GM12878 (cell line): ENCODE measurements around the gene CD248. TPM values are rescaled to one million over a fixed set of nuclear protein-coding genes. Genes with fewer than 3 reads are reported as not detected.

ENCODE experiments used
- ATAC-seq: fragments of 200-7000 bp; cut with Tn5 transposase; 3 replicates; pipeline ENCODE4 v1.9.1; 2020; ENCODE audit warnings: mild to moderate bottlenecking, moderate library complexity
- BruUV-seq: library from RNA; stranded (reverse); fragments of 400-500 nt; replicated peaks from 2 replicates; lab custom pipeline; 2021; lab: Mats Ljungman, UMichigan
- CTCF ChIA-PET: fragments of 300-600 bp; sonication (Branson Sonifier 250); formaldehyde crosslinking; extraction: SDS; loops from one replicate; lab custom pipeline; 2021; ENCODE audit warnings: inconsistent platforms; lab: Yijun Ruan, JAX
- POLR2A ChIA-PET: fragments of 350-600 bp; formaldehyde crosslinking; extraction: SDS; loops from one replicate; lab custom pipeline; 2021; ENCODE audit warnings: inconsistent platforms; lab: Charles Lee
- RAD21 ChIA-PET: fragments of 300-600 bp; sonication (Branson Sonifier 250); formaldehyde crosslinking; loops from one replicate; lab custom pipeline; 2023; ENCODE audit warnings: antibody characterized with exemption; ENCODE audit not compliant: unreplicated experiment; lab: Charles Lee
- SMC1A ChIA-PET: fragments of 300-600 bp; sonication (Branson Sonifier 250); formaldehyde crosslinking; loops from one replicate; lab custom pipeline; 2023; ENCODE audit not compliant: unreplicated experiment, uncharacterized antibody; lab: Charles Lee
- DNase-seq: peaks from one replicate; pipeline ENCODE4 v3.0.0-alpha.2; 2011; ENCODE audit warnings: low read depth, low spot score
- FAIRE-seq: peaks from 3 replicates; lab custom pipeline; 2011; peaks lifted over from hg19 to GRCh38; lab: Jason Lieb, UNC
- H2AFZ ChIP-seq: 2 replicates; pipeline ENCODE4 v1.6.0; 2011; ENCODE audit warnings: low read depth, low read length, control low read depth; ENCODE audit not compliant: control insufficient read depth
- H3K27ac ChIP-seq: 2 replicates; pipeline ENCODE4 v1.5.1; 2011; ENCODE audit warnings: control low read depth; ENCODE audit not compliant: control insufficient read depth, insufficient read depth
- H3K27me3 ChIP-seq, 2 experiments: replicated peaks in 1 of 2; 2 replicates each; pipeline versions ENCODE4 v1.6.0 to v1.6.1; 2011; ENCODE audit warnings: low read length in 1 of 2; ENCODE audit not compliant: control insufficient read depth in 2 of 2, insufficient read depth in 2 of 2
- H3K36me3 ChIP-seq, 2 experiments: 2 replicates each; pipeline ENCODE4 v1.5.1; 2011; ENCODE audit warnings: low read length in 1 of 2; ENCODE audit not compliant: control insufficient read depth in 2 of 2, insufficient read depth in 2 of 2
- H3K4me1 ChIP-seq: 2 replicates; pipeline ENCODE4 v1.6.1; 2011; ENCODE audit warnings: mild to moderate bottlenecking, low read length, moderate library complexity, mixed read lengths; ENCODE audit not compliant: control insufficient read depth, insufficient read depth
- H3K4me2 ChIP-seq: 2 replicates; pipeline ENCODE4 v1.6.0; 2011; ENCODE audit warnings: control low read depth; ENCODE audit not compliant: control insufficient read depth, insufficient read depth
- H3K4me3 ChIP-seq: fragments of 200-600 bp; sonication (generic); 2 replicates; pipeline ENCODE4 v1.5.1; 2016
- H3K79me2 ChIP-seq: 2 replicates; pipeline ENCODE4 v1.6.0; 2011; ENCODE audit warnings: low read length; ENCODE audit not compliant: control insufficient read depth, insufficient read depth
- H3K9ac ChIP-seq: 2 replicates; pipeline ENCODE4 v1.8.0; 2011; ENCODE audit warnings: low read length, control low read depth, mixed read lengths; ENCODE audit not compliant: control insufficient read depth, insufficient read depth
- H3K9me3 ChIP-seq: replicated peaks from 3 replicates; pipeline ENCODE4 v1.5.1; 2011; ENCODE audit warnings: mild to moderate bottlenecking, low read length; ENCODE audit not compliant: control insufficient read depth, insufficient read depth
- H4K20me1 ChIP-seq: 2 replicates; pipeline ENCODE4 v1.6.0; 2011; ENCODE audit not compliant: control insufficient read depth, insufficient read depth
- MEF2B ChIP-seq: fragments of 450-650 bp; IDR thresholded peaks from 2 replicates; pipeline ENCODE4 v1.6.1; 2018; ENCODE audit warnings: mild to moderate bottlenecking, moderate library complexity; ENCODE audit not compliant: partially characterized antibody, poor library complexity, severe bottlenecking
- NBN ChIP-seq: fragments of 450-650 bp; IDR thresholded peaks from 2 replicates; pipeline ENCODE4 v1.6.1; 2016
- PKNOX1 ChIP-seq: fragments of 450-650 bp; IDR thresholded peaks from 2 replicates; pipeline ENCODE4 v1.6.1; 2016; ENCODE audit warnings: mild to moderate bottlenecking
- SKIL ChIP-seq: fragments of 450-650 bp; IDR thresholded peaks from 2 replicates; pipeline ENCODE4 v1.6.1; 2017; ENCODE audit warnings: mild to moderate bottlenecking, low read depth, inconsistent platforms; ENCODE audit not compliant: poor library complexity, severe bottlenecking
- SMARCA5 ChIP-seq: fragments of 450-650 bp; IDR thresholded peaks from 2 replicates; pipeline ENCODE4 v1.6.1; 2017; ENCODE audit warnings: mild to moderate bottlenecking
- WGBS: methylation state at CpG from one replicate; pipeline ENCODE4 v1.1.6; 2016; ENCODE audit warnings: low lambda C conversion rate; ENCODE audit not compliant: insufficient replicate concordance, insufficient coverage; ENCODE audit errors: missing lambda C conversion rate; 5-methylcytosine and 5-hydroxymethylcytosine counted together
- in situ Hi-C: fragments of 300-500 bp; cut with MboI; formaldehyde crosslinking; loops from 9 replicates; pipeline ENCODE4 v1.14.3; 2018; ENCODE audit warnings: mixed read lengths
- intact Hi-C: fragments of 100-400 bp; cut with micrococcal nuclease; formaldehyde crosslinking; loops from one replicate; pipeline ENCODE4 v1.14.2; 2022; ENCODE audit not compliant: unreplicated experiment
- polyA plus RNA-seq, 11 experiments: library from polyadenylated mRNA; depleted of rRNA in 4 of 11; unstranded in 6 of 11; stranded (reverse) in 5 of 11; fragments of >200 nt; fragmentation: Nextera tagmentation in 4 of 11; fragmentation: Illumina TruSeq in 1 of 11; extraction: Ambion mirVana in 4 of 11; extraction: Trizol in 1 of 11; gene quantifications; 1 replicate in 1 of 11; 2 replicates in 10 of 11; pipeline versions ENCODE4 v1.2.1 to v1.2.3, GENCODE V29; 2011 to 2016; ENCODE audit warnings: inconsistent platforms in 2 of 11, missing spikeins in 2 of 11, low read depth in 1 of 11
- total RNA-seq, 4 experiments: library from RNA; depleted of rRNA in 3 of 4; stranded (reverse); fragments of >200 nt in 3 of 4; fragmentation: Illumina TruSeq in 1 of 4; extraction: Trizol in 1 of 4; gene quantifications; 2 replicates each; pipeline versions ENCODE4 v1.2.1 to v1.2.3, GENCODE V29; 2013 to 2021

The CD248 gene
- total and polyA plus RNA-seq, 10 of the 15 experiments (the other 5 are each of a cell fraction or from before 2014, with no cell fraction given): 0.10 to 0.21 (median 0.20) TPM; not detected in 7

- FAIRE-seq (no peak), DNase-seq (no peak), ATAC-seq (peak; percentile 3; the same call in 2 of the 3 replicates)
- no peaks in the 10 kb centered on the region for H4K20me1 ChIP-seq
- H3K9ac ChIP-seq: no peak overlapping the region
- RAD21 ChIA-PET: interaction anchor here (0.8 to 3.6 kb wide), 7 partner anchors 10 to 76 kb away, joined by 3 to 49 read pairs (median 4); partner anchors contain the start of genes B4GAT1 and YIF1A
- H3K4me1 ChIP-seq: peaks cover 21% of the 10 kb centered on the region
- in situ Hi-C loops (no loop called here), intact Hi-C loops (no loop called here)
- POLR2A ChIA-PET: interaction anchor here (1.2 to 2.3 kb wide), 3 partner anchors 11 to 46 kb away, joined by 5 to 16 read pairs (median 15); partner anchors contain the start of genes BRMS1 and YIF1A
- H3K4me3 ChIP-seq: no peak overlapping the region
- no peak overlapping the region for H2AFZ ChIP-seq
- H3K27ac ChIP-seq: no peak overlapping the region
- H3K27me3 ChIP-seq: no peaks in the 10 kb centered on the region
- no peak for TF ChIP-seq NBN
- TF ChIP-seq SMARCA5: peak; percentile 50; the same call in 1 of the 2 replicates
- peak; percentile 14 for TF ChIP-seq MEF2B
- no peak for TF ChIP-seq SKIL
- TF ChIP-seq PKNOX1: no peak
- no TSS peak for BruUV-seq
- SMC1A ChIA-PET: interaction anchor here (0.8 to 2.2 kb wide), 4 partner anchors 9 to 52 kb away, joined by 3 to 16 read pairs (median 6); no protein-coding TSS in a partner anchor
- WGBS: 61% methylated on average over 38 of the region's 42 CpGs
- peaks cover 0 to 6% of the 10 kb centered on the region in 2 experiments; a peak in 3 of 4 replicates for H3K36me3 ChIP-seq
- CTCF ChIA-PET: interaction anchor here (0.7 to 2.6 kb wide), 7 partner anchors 11 to 112 kb away, joined by 3 to 50 read pairs (median 4); no protein-coding TSS in a partner anchor
- H3K79me2 ChIP-seq: no peaks in the 10 kb centered on the region
- H3K9me3 ChIP-seq: no peaks in the 10 kb centered on the region
- no peak overlapping the region for H3K4me2 ChIP-seq
Measured at GRCh38 chr11:66334605-66335442, 18.0 kb upstream of the CD248 start.
